Liver (tissue), 9 donors: ENCODE results near the gene C6orf120. TPM values are rescaled to one million over a fixed set of nuclear protein-coding genes. Genes with fewer than 3 reads are reported as not detected.

Experiments
- DNase-seq: peaks from one replicate; pipeline ENCODE4 v3.0.0-alpha.2; 2017; ENCODE audit warnings: low spot score
- H3K27ac ChIP-seq, 2 donors: one replicate each; pipeline ENCODE4 v1.7.0; 2013; ENCODE audit warnings: inconsistent platforms in 2 of 2, low read length in 2 of 2, control low read depth in 1 of 2, low read depth in 1 of 2, mild to moderate bottlenecking in 1 of 2
- H3K27me3 ChIP-seq, 4 donors: one replicate each; pipeline versions ENCODE4 v1.6.1 to v1.7.0; 2013; ENCODE audit warnings: low read length in 3 of 4, inconsistent platforms in 1 of 4, mild to moderate bottlenecking in 1 of 4, moderate library complexity in 1 of 4; ENCODE audit not compliant: control insufficient read depth in 4 of 4, insufficient read depth in 4 of 4
- H3K36me3 ChIP-seq, 4 donors: one replicate each; pipeline versions ENCODE4 v1.6.1 to v1.7.0; 2013; ENCODE audit warnings: low read length in 3 of 4, mild to moderate bottlenecking in 3 of 4, low read depth in 1 of 4, moderate library complexity in 1 of 4; ENCODE audit not compliant: control insufficient read depth in 4 of 4, insufficient read depth in 3 of 4
- H3K4me1 ChIP-seq, 4 donors: one replicate each; pipeline versions ENCODE4 v1.6.1 to v1.7.0; 2013; ENCODE audit warnings: low read length in 3 of 4, mild to moderate bottlenecking in 3 of 4, moderate library complexity in 1 of 4; ENCODE audit not compliant: control insufficient read depth in 4 of 4, insufficient read depth in 4 of 4
- H3K4me3 ChIP-seq, 3 donors: one replicate each; pipeline versions ENCODE4 v1.6.1 to v1.7.0; 2013; ENCODE audit warnings: low read length in 3 of 3, control low read depth in 1 of 3, low read depth in 1 of 3, mild to moderate bottlenecking in 1 of 3
- H3K9ac ChIP-seq, 2 donors: one replicate each; pipeline ENCODE4 v1.7.0; 2013; ENCODE audit warnings: low read length in 2 of 2, mild to moderate bottlenecking in 2 of 2, moderate library complexity in 2 of 2, control low read depth in 1 of 2, low read depth in 1 of 2
- H3K9me3 ChIP-seq, 4 donors: one replicate each; pipeline versions ENCODE4 v1.6.1 to v1.7.0; 2013; ENCODE audit warnings: low read length in 3 of 4; ENCODE audit not compliant: control insufficient read depth in 4 of 4
- ATF3 ChIP-seq: IDR thresholded peaks from 2 replicates; pipeline ENCODE4 v1.6.1; 2016; ENCODE audit warnings: antibody characterized with exemption
- EGR1 ChIP-seq, 2 donors: IDR thresholded peaks; 2 replicates each; pipeline ENCODE4 v1.6.1; 2016 to 2018; ENCODE audit warnings: antibody characterized with exemption in 2 of 2, low read depth in 2 of 2
- FOXA1 ChIP-seq: IDR thresholded peaks from 2 replicates; pipeline ENCODE4 v1.6.1; 2016; ENCODE audit warnings: antibody characterized with exemption
- GABPA ChIP-seq, 2 donors: IDR thresholded peaks in 1 of 2; conservative IDR thresholded peaks in 1 of 2; 2 replicates each; pipeline ENCODE4 v1.6.1; 2016; ENCODE audit warnings: antibody characterized with exemption in 2 of 2, mild to moderate bottlenecking in 1 of 2, moderate library complexity in 1 of 2
- HNF4A ChIP-seq, 2 donors: conservative IDR thresholded peaks; 2 replicates each; pipeline ENCODE4 v1.6.1; 2016; ENCODE audit warnings: antibody characterized with exemption in 2 of 2, mild to moderate bottlenecking in 2 of 2
- HNF4G ChIP-seq: IDR thresholded peaks from 2 replicates; pipeline ENCODE4 v1.6.1; 2016; ENCODE audit warnings: antibody characterized with exemption
- JUND ChIP-seq, 2 donors: IDR thresholded peaks; 2 replicates each; pipeline ENCODE4 v1.6.1; 2016; ENCODE audit warnings: antibody characterized with exemption in 2 of 2
- MAX ChIP-seq: IDR thresholded peaks from 2 replicates; pipeline ENCODE4 v1.6.1; 2016; ENCODE audit warnings: antibody characterized with exemption
- NR2F2 ChIP-seq: IDR thresholded peaks from 2 replicates; pipeline ENCODE4 v1.6.1; 2016; ENCODE audit warnings: antibody characterized with exemption
- RAD21 ChIP-seq, 2 donors: IDR thresholded peaks; 2 replicates each; pipeline ENCODE4 v1.6.1; 2016; ENCODE audit warnings: antibody characterized with exemption in 2 of 2, mild to moderate bottlenecking in 2 of 2
- RXRA ChIP-seq, 2 donors: IDR thresholded peaks; 2 replicates each; pipeline ENCODE4 v1.6.1; 2017 to 2018; ENCODE audit warnings: antibody characterized with exemption in 2 of 2, mild to moderate bottlenecking in 1 of 2
- SP1 ChIP-seq: IDR thresholded peaks from 2 replicates; pipeline ENCODE4 v1.6.1; 2018; ENCODE audit warnings: antibody characterized with exemption, mild to moderate bottlenecking
- TAF1 ChIP-seq: conservative IDR thresholded peaks from 2 replicates; pipeline ENCODE4 v1.6.1; 2016; ENCODE audit warnings: antibody characterized with exemption, mild to moderate bottlenecking
- YY1 ChIP-seq: IDR thresholded peaks from 2 replicates; pipeline ENCODE4 v1.6.1; 2016; ENCODE audit warnings: antibody characterized with exemption, mild to moderate bottlenecking
- WGBS: extraction: QIAGEN DNeasy Blood & Tissue Kit; methylation state at CpG from one replicate; pipeline ENCODE4 v1.1.7; 2013; 5-methylcytosine and 5-hydroxymethylcytosine counted together
- polyA plus RNA-seq, 2 donors: library from polyadenylated mRNA; stranded (reverse) in 1 of 2; unstranded in 1 of 2; fragments of 200-250 nt in 1 of 2; fragments of >200 nt in 1 of 2; fragmentation: Nextera tagmentation in 1 of 2; extraction: Ambion mirVana in 1 of 2; gene quantifications; one replicate each; pipeline versions ENCODE4 v1.2.1 to v1.2.3, GENCODE V29; 2013 to 2015
- total RNA-seq, 2 donors: library from RNA; depleted of rRNA; stranded (reverse); fragments of >200 nt; gene quantifications; one replicate each; pipeline ENCODE4 v1.2.3, GENCODE V29; 2014
- TF ChIP-seq, protein P1 (sequence below): fragments of 150-350 bp; IDR thresholded peaks from 2 replicates; pipeline ENCODE4 v1.5.1; 2017; ENCODE audit warnings: improper control_type of control experiment, low read depth, low read length; ENCODE audit not compliant: missing input control
- TF ChIP-seq, protein P2 (sequence below): IDR thresholded peaks from 2 replicates; pipeline ENCODE4 v1.6.1; 2016; ENCODE audit warnings: antibody characterized with exemption, mild to moderate bottlenecking
- TF ChIP-seq, protein P3 (sequence below): IDR thresholded peaks from 2 replicates; pipeline ENCODE4 v1.6.1; 2016; ENCODE audit warnings: antibody characterized with exemption
- donor health status: healthy.
- donor health status: healthy.
- donor health status: healthy.
- donor health status: healthy.
- donor health status: healthy.

Gene C6orf120
- total and polyA plus RNA-seq, 4 donors, result 10.5 to 29.7 (median 19.4) TPM

GRCh38 chr6:169726049-169726400 lies 24.1 kb downstream of the C6orf120 start:
- WGBS, result 99% methylated on average over 1 of the region's 1 CpG
- TF ChIP-seq SP1, result no peak
- TF ChIP-seq, protein P1, sequence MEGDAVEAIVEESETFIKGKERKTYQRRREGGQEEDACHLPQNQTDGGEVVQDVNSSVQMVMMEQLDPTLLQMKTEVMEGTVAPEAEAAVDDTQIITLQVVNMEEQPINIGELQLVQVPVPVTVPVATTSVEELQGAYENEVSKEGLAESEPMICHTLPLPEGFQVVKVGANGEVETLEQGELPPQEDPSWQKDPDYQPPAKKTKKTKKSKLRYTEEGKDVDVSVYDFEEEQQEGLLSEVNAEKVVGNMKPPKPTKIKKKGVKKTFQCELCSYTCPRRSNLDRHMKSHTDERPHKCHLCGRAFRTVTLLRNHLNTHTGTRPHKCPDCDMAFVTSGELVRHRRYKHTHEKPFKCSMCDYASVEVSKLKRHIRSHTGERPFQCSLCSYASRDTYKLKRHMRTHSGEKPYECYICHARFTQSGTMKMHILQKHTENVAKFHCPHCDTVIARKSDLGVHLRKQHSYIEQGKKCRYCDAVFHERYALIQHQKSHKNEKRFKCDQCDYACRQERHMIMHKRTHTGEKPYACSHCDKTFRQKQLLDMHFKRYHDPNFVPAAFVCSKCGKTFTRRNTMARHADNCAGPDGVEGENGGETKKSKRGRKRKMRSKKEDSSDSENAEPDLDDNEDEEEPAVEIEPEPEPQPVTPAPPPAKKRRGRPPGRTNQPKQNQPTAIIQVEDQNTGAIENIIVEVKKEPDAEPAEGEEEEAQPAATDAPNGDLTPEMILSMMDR, result no peak
- TF ChIP-seq EGR1 (IDR thresholded peaks at IDR 0.05; ENCODE audit: low read depth in 2 of 2), result no peak
- TF ChIP-seq YY1, result no peak
- no peak for TF ChIP-seq FOXA1
- TF ChIP-seq HNF4G, result no peak
- TF ChIP-seq TAF1, result no peak
- no peak for TF ChIP-seq RXRA (IDR thresholded peaks at IDR 0.05)
- TF ChIP-seq HNF4A (conservative IDR thresholded peaks at IDR 0.05), result no peak
- TF ChIP-seq, protein P2, sequence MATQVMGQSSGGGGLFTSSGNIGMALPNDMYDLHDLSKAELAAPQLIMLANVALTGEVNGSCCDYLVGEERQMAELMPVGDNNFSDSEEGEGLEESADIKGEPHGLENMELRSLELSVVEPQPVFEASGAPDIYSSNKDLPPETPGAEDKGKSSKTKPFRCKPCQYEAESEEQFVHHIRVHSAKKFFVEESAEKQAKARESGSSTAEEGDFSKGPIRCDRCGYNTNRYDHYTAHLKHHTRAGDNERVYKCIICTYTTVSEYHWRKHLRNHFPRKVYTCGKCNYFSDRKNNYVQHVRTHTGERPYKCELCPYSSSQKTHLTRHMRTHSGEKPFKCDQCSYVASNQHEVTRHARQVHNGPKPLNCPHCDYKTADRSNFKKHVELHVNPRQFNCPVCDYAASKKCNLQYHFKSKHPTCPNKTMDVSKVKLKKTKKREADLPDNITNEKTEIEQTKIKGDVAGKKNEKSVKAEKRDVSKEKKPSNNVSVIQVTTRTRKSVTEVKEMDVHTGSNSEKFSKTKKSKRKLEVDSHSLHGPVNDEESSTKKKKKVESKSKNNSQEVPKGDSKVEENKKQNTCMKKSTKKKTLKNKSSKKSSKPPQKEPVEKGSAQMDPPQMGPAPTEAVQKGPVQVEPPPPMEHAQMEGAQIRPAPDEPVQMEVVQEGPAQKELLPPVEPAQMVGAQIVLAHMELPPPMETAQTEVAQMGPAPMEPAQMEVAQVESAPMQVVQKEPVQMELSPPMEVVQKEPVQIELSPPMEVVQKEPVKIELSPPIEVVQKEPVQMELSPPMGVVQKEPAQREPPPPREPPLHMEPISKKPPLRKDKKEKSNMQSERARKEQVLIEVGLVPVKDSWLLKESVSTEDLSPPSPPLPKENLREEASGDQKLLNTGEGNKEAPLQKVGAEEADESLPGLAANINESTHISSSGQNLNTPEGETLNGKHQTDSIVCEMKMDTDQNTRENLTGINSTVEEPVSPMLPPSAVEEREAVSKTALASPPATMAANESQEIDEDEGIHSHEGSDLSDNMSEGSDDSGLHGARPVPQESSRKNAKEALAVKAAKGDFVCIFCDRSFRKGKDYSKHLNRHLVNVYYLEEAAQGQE, result no peak
- no peak for TF ChIP-seq JUND (IDR thresholded peaks at IDR 0.05)
- TF ChIP-seq ATF3, result no peak
- TF ChIP-seq, protein P3, sequence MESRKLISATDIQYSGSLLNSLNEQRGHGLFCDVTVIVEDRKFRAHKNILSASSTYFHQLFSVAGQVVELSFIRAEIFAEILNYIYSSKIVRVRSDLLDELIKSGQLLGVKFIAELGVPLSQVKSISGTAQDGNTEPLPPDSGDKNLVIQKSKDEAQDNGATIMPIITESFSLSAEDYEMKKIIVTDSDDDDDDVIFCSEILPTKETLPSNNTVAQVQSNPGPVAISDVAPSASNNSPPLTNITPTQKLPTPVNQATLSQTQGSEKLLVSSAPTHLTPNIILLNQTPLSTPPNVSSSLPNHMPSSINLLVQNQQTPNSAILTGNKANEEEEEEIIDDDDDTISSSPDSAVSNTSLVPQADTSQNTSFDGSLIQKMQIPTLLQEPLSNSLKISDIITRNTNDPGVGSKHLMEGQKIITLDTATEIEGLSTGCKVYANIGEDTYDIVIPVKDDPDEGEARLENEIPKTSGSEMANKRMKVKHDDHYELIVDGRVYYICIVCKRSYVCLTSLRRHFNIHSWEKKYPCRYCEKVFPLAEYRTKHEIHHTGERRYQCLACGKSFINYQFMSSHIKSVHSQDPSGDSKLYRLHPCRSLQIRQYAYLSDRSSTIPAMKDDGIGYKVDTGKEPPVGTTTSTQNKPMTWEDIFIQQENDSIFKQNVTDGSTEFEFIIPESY, result no peak
- no peak for TF ChIP-seq NR2F2
- no peak for DNase-seq
- Histone ChIP-seq H3K36me3 (no peaks in the 10 kb centered on the region), H3K27me3 (no peaks in the 10 kb centered on the region), H3K9ac (no peak overlapping the region), H3K9me3 (no peaks in the 10 kb centered on the region), H3K4me3 (no peak overlapping the region), H3K27ac (no peak overlapping the region), H3K4me1 (peaks cover 2 to 22% (median 15%) of the 10 kb centered on the region in 4 donors)

- H3K4me3 ChIP-seq, result no peak overlapping the region
- peaks cover 0 to 19% (median 9%) of the 10 kb centered on the region in 4 donors for H3K4me1 ChIP-seq
- no peak for DNase-seq
- no peaks in the 10 kb centered on the region for H3K36me3 ChIP-seq
- no peak for TF ChIP-seq FOXA1
- no peak for TF ChIP-seq HNF4A (conservative IDR thresholded peaks at IDR 0.05)
- TF ChIP-seq HNF4G, result no peak
- TF ChIP-seq RXRA (IDR thresholded peaks at IDR 0.05), result no peak
- no peak for TF ChIP-seq TAF1
- TF ChIP-seq SP1, result no peak
- no peak for TF ChIP-seq MAX
- TF ChIP-seq, protein P3, result no peak
- no peak for TF ChIP-seq EGR1 (IDR thresholded peaks at IDR 0.05; ENCODE audit: low read depth in 2 of 2)
- no peak for TF ChIP-seq ATF3
- TF ChIP-seq RAD21 (IDR thresholded peaks at IDR 0.05), result no peak
- TF ChIP-seq NR2F2, result no peak
- no peak for TF ChIP-seq GABPA (IDR thresholded peaks at IDR 0.05 in 1 of 2, conservative IDR thresholded peaks at IDR 0.05 in 1 of 2)
- H3K27ac ChIP-seq, result no peak overlapping the region
- H3K27me3 ChIP-seq, result no peaks in the 10 kb centered on the region
- no peak overlapping the region for H3K9ac ChIP-seq
- H3K9me3 ChIP-seq, result no peaks in the 10 kb centered on the region
Measured at GRCh38 chr6:169726963-169727362, 25.0 kb downstream of the C6orf120 start.
